Brain microvascular endothelial cell (primary cell): ENCODE measurements around the gene OTOF.

Experiments
- DNase-seq: peaks from one replicate; pipeline ENCODE4 v3.0.0-alpha.2; 2020
- H3K27ac ChIP-seq: fragments of 250-450 bp; sonication (Bioruptor Pico); 2 replicates; pipeline ENCODE4 v1.5.1; 2020; ENCODE audit warnings: mild to moderate bottlenecking, moderate library complexity
- H3K27me3 ChIP-seq: fragments of 250-450 bp; sonication (Bioruptor Pico); replicated peaks from 2 replicates; pipeline ENCODE4 v1.5.1; 2020; ENCODE audit warnings: mild to moderate bottlenecking
- H3K36me3 ChIP-seq: fragments of 250-450 bp; sonication (Bioruptor Pico); replicated peaks from 2 replicates; pipeline ENCODE4 v1.5.1; 2020; ENCODE audit warnings: mild to moderate bottlenecking
- H3K4me3 ChIP-seq: 2 replicates; pipeline ENCODE4 v1.5.1; 2011; ENCODE audit warnings: low read depth, mild to moderate bottlenecking, control low read depth, low read length, moderate library complexity
- in situ Hi-C: cut with HindIII; loops from 2 replicates; pipeline ENCODE4 v1.10.0; 2017; ENCODE audit warnings: low sequenced_read_pairs, low pct_ligation_motif_present
- TF ChIP-seq, protein P1 (sequence below): IDR thresholded peaks from 2 replicates; pipeline ENCODE4 v1.5.1; 2011; ENCODE audit warnings: low read depth, mild to moderate bottlenecking, moderate library complexity, low read length, control low read depth, inconsistent platforms; ENCODE audit errors: missing control alignments

Gene OTOF

DNA sequence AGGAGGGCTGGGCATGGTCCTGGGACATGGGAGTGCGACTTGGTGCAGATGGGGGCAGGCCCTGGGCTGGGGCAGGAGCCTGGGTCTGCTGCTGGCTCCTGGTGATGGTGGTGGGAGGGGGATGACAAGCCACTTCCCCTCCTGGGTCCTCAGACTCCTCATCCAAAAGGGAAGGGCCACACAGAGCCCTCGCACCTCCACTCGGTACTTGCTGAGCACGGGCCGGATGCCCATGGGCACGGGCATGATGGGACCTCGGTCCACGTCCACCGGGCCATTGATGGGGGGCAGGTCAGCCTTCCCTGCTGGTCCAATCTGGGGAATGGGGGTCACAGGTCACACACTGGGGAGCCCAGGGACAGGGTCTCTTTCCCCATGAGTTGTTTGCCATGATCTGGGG is 4.1 kb downstream of the OTOF start:
- Histone ChIP-seq H3K4me3 (no peak overlapping the region), H3K27ac (no peak overlapping the region), H3K36me3 (no peaks in the 10 kb centered on the region), H3K27me3 (no peaks in the 10 kb centered on the region)
- TF ChIP-seq, protein P1, sequence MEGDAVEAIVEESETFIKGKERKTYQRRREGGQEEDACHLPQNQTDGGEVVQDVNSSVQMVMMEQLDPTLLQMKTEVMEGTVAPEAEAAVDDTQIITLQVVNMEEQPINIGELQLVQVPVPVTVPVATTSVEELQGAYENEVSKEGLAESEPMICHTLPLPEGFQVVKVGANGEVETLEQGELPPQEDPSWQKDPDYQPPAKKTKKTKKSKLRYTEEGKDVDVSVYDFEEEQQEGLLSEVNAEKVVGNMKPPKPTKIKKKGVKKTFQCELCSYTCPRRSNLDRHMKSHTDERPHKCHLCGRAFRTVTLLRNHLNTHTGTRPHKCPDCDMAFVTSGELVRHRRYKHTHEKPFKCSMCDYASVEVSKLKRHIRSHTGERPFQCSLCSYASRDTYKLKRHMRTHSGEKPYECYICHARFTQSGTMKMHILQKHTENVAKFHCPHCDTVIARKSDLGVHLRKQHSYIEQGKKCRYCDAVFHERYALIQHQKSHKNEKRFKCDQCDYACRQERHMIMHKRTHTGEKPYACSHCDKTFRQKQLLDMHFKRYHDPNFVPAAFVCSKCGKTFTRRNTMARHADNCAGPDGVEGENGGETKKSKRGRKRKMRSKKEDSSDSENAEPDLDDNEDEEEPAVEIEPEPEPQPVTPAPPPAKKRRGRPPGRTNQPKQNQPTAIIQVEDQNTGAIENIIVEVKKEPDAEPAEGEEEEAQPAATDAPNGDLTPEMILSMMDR = no peak
- in situ Hi-C loops = no loop called here
- no peak for DNase-seq

DNA sequence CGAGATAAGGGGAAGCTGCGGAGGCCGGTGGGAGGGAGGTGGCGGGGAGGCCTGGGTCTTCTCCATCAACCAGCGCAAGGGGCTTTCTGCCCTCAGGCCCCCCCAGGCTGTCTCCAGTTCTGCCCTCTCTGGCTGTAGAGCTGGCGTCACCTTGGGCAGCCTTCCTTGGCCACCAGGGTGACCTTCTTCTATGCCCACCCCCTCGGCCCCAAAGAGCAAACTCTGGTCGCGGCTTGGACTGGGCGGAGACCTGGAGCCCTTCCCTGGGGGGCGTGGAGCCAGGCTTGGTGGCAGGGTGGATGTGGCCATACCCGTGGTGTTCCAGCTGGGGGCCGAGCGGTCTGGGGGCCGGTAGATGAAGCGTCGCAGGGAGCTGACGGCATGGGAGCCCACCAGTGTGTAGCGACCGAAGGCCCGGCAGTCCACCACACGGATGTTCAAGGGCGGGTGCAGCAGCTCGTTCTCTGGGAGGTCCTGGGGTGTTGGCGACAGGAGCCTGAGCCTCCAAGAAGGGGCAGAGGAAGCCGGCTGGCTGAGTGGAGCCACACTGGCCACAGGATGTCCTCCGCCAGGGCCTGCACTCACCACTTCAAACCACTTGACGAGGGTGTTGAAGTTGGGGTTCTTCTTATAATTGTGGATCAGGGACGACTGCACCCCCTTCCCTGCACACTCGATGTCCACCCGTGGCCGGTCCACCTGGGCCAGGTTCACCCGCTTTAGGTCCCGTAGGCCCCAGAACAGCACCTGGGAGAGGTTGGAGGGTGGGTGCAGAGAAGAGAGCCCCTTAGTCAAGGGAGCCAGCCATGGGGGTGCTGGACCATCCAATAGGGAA is 4.9 kb downstream of the OTOF start:
- in situ Hi-C loops = no loop called here
- no peaks in the 10 kb centered on the region for H3K36me3 ChIP-seq

DNA sequence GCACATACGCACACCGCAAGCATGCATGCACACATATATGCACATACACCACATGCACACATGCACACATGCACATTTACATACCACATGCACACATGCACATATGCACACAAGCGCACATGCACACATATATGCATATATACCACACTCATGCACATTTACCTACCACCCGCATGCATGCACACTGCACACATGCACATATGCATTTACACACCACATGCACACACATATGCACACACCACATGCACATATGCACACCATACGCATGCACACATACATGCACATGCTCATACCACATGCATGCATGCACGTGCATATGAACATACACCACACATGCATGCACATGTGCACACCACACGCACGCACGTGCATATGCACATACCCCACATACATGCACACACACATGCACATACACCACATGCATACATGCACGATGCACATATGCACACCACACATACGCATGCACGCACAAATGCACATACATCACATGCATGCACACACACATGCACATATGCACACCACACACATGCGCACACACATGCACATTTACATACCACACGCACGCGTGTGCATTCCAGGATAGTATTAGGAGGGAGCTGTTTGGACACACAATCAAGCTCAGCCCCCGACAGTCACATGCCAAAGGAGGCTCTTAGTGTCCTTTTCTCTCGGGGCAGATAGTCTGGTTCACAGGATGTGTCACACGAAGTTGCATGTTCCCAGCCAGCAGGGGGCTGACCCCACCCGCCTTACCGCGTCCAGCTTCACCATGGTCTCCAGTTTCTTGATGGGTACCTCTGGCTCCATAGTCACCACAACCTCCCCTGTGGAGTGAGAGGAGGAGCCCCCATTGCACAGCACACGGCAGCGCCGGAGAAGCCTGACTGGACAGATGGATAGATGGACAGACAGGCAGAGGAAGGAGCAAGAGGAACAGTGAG is 5.9 kb downstream of the OTOF start:
- DNase-seq = no peak
- Histone ChIP-seq H3K27ac (no peak overlapping the region), H3K27me3 (no peaks in the 10 kb centered on the region), H3K4me3 (no peak overlapping the region), H3K36me3 (no peaks in the 10 kb centered on the region)
- in situ Hi-C loops = no loop called here
- TF ChIP-seq, protein P1 = peak; percentile 32

More for the DNA sequence above, 4.9 kb downstream of the OTOF start:
- DNase-seq = no peak
- TF ChIP-seq, protein P1 = no peak
- Histone ChIP-seq H3K4me3 (no peak overlapping the region), H3K27ac (no peak overlapping the region), H3K27me3 (no peaks in the 10 kb centered on the region)

DNA sequence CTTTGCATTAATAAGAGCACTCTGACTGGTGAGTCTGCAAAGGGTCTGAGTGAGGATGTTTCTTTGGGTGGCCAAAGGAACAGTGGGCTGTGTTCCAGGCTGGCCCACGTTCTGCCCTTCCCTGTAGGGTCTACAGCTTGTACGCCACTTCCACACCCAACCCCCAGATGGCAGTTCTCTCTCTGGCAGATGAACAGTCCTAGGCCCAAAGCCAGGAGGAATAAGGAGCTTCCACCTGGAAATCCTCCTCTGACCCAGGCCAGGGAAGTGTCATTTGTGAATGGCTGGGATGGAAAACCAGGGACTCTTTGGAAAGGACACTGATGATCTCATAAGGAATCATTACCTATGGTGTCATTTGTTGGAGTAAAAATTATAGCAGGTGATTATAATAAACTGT is 6.6 kb downstream of the OTOF start:
- Histone ChIP-seq H3K27me3 (no peaks in the 10 kb centered on the region), H3K27ac (no peak overlapping the region), H3K36me3 (no peaks in the 10 kb centered on the region), H3K4me3 (no peak overlapping the region)
- TF ChIP-seq, protein P1 = peak; percentile 31
- in situ Hi-C loops = no loop called here
- no peak for DNase-seq

DNA sequence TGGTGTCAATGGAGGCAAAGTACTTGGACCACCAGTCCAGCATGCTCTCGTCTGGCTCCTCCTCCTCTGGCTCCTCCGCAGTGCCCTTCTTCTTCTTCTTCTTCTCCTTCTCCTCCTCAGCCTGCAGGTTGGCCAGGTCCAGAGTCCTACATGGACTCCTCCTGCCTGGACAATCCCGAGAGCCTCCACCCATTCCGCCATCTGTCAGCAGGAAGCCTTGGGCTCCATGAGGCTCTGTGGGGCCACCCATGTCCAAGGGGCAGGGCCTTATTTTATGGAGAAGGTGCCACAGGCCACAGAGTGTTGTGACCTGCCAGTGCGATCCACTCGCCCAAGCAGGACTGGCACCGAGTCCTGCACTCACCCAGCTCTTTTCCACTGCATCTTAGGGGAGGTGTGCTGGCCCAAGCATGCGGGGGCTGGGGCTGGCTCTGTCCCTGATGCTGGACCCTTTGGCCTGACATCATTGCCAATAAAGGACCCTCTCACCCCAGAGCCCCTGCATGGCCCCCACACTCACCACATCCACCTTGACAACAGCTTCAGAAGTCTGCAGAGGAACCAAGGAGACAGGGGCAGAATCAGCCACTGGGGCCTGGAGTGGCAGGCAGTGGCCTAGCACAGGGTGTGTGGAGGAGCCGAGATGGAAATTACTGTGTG is 7.2 kb downstream of the OTOF start:
- no peaks in the 10 kb centered on the region for H3K27me3 ChIP-seq
- in situ Hi-C loops = no loop called here
- TF ChIP-seq, protein P1 = no peak
- no peak overlapping the region for H3K27ac ChIP-seq
- DNase-seq = no peak
- H3K36me3 ChIP-seq = no peaks in the 10 kb centered on the region
- no peak overlapping the region for H3K4me3 ChIP-seq
